Activated naive CD4-positive, alpha-beta T cell treated with anti-CD3 and anti-CD28 coated beads, Interleukin-2, amount 10 ng/mL, durations not matched to agents 7 days and 5 days (primary cell): ENCODE results near the gene RTTN.

ENCODE experiments used
- CTCF ChIA-PET: fragments of 350-600 bp; sonication (Branson Sonifier 250); formaldehyde crosslinking; loops from one replicate; lab custom pipeline; 2021; ENCODE audit warnings: antibody characterized with exemption; lab: Charles Lee
- DNase-seq: peaks from one replicate; pipeline ENCODE4 v3.0.0-alpha.2; 2020
- H3K27ac Mint-ChIP-seq: one replicate; pipeline ENCODE4 v1.8.0; 2021; ENCODE audit warnings: mild to moderate bottlenecking, moderate library complexity, mixed read lengths
- H3K27me3 Mint-ChIP-seq: one replicate; pipeline ENCODE4 v1.8.0; 2021; ENCODE audit warnings: mild to moderate bottlenecking, mixed read lengths
- H3K36me3 Mint-ChIP-seq: one replicate; pipeline ENCODE4 v1.8.0; 2021; ENCODE audit warnings: mixed read lengths
- H3K4me1 Mint-ChIP-seq: one replicate; pipeline ENCODE4 v1.8.0; 2021; ENCODE audit warnings: mixed read lengths
- H3K4me3 Mint-ChIP-seq: one replicate; pipeline ENCODE4 v1.8.0; 2021; ENCODE audit warnings: mild to moderate bottlenecking, moderate library complexity, mixed read lengths
- H3K9me3 Mint-ChIP-seq: one replicate; pipeline ENCODE4 v1.8.0; 2021; ENCODE audit warnings: mixed read lengths

RTTN gene

DNA sequence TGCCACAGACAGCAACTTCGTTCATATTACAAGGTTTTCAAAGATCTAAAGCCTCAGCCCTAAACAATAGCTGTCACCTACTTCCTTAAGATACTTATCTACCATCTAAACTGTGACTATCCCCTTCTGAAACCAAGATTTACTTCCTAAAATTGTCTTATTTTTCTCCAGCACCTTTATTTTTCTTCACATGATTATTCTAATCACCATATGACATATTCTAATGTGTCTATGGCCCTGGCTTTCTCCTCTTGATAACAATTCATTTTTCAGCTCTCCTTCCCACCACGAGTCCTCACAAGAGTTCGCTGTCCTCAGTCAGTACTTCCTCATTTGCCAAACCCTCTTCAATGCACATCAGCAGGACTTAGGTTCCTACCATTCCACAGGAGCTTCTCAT, 53.9 kb downstream of the RTTN start:
- H3K27me3 Mint-ChIP-seq = no peaks in the 10 kb centered on the region
- H3K4me1 Mint-ChIP-seq = peaks cover 8% of the 10 kb centered on the region
- H3K27ac Mint-ChIP-seq = no peak overlapping the region
- DNase-seq = no peak
- peaks cover 15% of the 10 kb centered on the region for H3K36me3 Mint-ChIP-seq
- H3K4me3 Mint-ChIP-seq = no peak overlapping the region
- CTCF ChIA-PET = no interaction called here
- H3K9me3 Mint-ChIP-seq = no peaks in the 10 kb centered on the region

DNA sequence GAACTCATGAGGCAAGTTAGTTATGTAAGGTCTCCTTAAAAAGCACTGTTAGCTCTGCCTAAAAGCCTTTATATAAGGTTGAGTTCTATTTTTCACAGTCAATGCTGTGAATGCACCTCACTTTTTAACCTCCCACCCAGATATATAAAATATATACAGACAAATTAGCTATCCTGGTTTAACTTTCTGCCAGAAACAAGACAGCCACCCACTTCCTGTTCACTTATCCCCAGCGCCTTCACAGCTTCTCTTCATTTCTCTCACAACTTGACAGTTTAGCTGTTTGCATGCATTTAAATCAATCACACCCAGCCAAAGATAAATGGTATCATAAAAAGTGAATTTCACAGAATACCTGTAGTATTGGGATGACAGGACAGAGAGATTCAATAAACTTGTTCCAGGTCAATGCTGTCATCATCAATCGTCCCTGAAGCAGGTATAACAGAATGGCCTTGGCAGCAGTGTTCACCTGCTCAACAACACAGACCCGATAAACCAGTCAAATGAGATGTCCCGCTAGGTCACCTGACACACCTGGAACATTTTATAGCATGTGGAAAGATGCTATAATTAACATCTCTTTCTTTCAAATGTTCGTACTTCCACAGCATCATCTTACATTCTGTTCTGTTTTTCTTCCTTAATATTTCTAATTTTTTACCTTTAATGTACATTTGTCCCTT, 55.7 kb downstream of the RTTN start:
- no peak for DNase-seq
- no peaks in the 10 kb centered on the region for H3K27me3 Mint-ChIP-seq
- peaks cover 8% of the 10 kb centered on the region for H3K4me1 Mint-ChIP-seq
- CTCF ChIA-PET = no interaction called here
- H3K4me3 Mint-ChIP-seq = no peak overlapping the region
- H3K9me3 Mint-ChIP-seq = no peaks in the 10 kb centered on the region
- H3K36me3 Mint-ChIP-seq = peaks cover 12% of the 10 kb centered on the region
- no peak overlapping the region for H3K27ac Mint-ChIP-seq

DNA sequence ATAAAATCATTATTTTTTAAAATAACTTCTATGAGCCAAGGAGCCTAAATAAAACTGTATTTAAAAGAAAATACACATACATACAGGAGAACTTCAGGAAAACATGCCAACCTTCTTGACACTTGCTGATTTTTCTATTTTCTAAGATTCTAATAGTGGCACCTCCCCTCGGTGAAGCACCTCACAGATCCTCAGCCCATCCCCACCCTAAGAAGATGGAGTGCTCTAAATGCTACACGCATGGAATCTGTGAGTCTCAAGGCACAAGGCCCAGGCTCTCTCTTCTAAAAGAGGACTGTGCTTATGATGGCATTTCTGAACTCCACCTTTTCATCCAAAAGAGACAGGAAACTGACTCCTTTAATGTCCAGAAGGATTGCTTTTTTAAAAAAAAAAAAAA, 56.3 kb downstream of the RTTN start:
- Mint-ChIP-seq H3K4me3 (no peak overlapping the region), H3K27ac (no peak overlapping the region), H3K4me1 (peaks cover 8% of the 10 kb centered on the region), H3K36me3 (peaks cover 15% of the 10 kb centered on the region), H3K9me3 (no peaks in the 10 kb centered on the region), H3K27me3 (no peaks in the 10 kb centered on the region)
- no peak for DNase-seq
- CTCF ChIA-PET = no interaction called here

GRCh38 chr18:70148039-70148938, 57.2 kb downstream of the RTTN start:
- Mint-ChIP-seq H3K4me3 (no peak overlapping the region), H3K36me3 (peaks cover 17% of the 10 kb centered on the region), H3K27me3 (no peaks in the 10 kb centered on the region), H3K9me3 (no peaks in the 10 kb centered on the region), H3K4me1 (peaks cover 8% of the 10 kb centered on the region), H3K27ac (no peak overlapping the region)
- CTCF ChIA-PET = no interaction called here
- no peak for DNase-seq

GRCh38 chr18:70146174-70146573, 59.3 kb downstream of the RTTN start:
- peaks cover 24% of the 10 kb centered on the region for H3K36me3 Mint-ChIP-seq
- H3K4me3 Mint-ChIP-seq = no peak overlapping the region
- H3K27me3 Mint-ChIP-seq = no peaks in the 10 kb centered on the region
- DNase-seq = no peak
- no peaks in the 10 kb centered on the region for H3K4me1 Mint-ChIP-seq
- CTCF ChIA-PET = no interaction called here
- H3K9me3 Mint-ChIP-seq = no peaks in the 10 kb centered on the region
- no peak overlapping the region for H3K27ac Mint-ChIP-seq

DNA sequence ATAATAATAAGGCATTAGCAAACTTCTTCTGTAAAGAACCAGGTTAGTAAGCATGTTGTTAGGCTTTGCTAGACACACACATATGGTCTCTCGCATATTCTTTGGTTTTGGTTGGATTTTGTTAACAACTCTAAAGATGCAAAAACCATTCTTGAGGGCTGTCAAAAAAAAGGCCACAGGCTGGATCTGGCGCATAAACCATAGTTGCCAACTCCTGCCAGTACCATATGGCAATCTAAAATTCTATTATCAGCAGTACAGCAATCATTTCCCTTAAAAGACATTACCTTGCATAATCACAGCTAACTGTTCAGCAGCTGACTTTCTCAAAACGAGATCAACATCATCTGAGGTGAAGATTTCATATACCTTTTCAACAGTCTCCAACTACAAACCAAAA, 63.5 kb downstream of the RTTN start:
- H3K4me1 Mint-ChIP-seq = no peaks in the 10 kb centered on the region

DNA sequence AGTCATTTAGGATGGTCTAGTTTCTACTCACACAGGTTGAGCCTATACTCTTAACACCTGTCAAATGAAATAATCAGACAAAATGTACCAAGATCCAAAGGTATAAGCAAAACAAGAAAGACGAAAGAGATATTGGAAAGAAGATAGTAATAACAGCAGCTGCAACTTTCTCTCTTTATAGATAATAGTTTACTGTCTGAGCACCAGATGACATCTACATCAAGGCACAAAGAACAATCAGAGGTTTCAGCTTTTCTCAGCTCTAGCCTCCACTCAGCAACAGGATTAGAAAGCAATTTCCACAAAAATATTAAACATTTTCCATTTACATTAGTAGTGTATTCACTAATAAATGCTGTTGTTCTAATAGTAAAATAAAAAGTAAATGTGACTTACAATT, 66.3 kb downstream of the RTTN start:
- H3K27me3 Mint-ChIP-seq = no peaks in the 10 kb centered on the region
- H3K27ac Mint-ChIP-seq = no peak overlapping the region
- peaks cover 25% of the 10 kb centered on the region for H3K36me3 Mint-ChIP-seq
- DNase-seq = no peak
- no peak overlapping the region for H3K4me3 Mint-ChIP-seq
- H3K4me1 Mint-ChIP-seq = no peaks in the 10 kb centered on the region
- CTCF ChIA-PET = no interaction called here
- H3K9me3 Mint-ChIP-seq = no peaks in the 10 kb centered on the region

More for the DNA sequence above, 63.5 kb downstream of the RTTN start:
- Mint-ChIP-seq H3K36me3 (peaks cover 27% of the 10 kb centered on the region), H3K27me3 (no peaks in the 10 kb centered on the region), H3K27ac (no peak overlapping the region), H3K4me3 (no peak overlapping the region), H3K9me3 (no peaks in the 10 kb centered on the region)
- no peak for DNase-seq
- CTCF ChIA-PET = no interaction called here

DNA sequence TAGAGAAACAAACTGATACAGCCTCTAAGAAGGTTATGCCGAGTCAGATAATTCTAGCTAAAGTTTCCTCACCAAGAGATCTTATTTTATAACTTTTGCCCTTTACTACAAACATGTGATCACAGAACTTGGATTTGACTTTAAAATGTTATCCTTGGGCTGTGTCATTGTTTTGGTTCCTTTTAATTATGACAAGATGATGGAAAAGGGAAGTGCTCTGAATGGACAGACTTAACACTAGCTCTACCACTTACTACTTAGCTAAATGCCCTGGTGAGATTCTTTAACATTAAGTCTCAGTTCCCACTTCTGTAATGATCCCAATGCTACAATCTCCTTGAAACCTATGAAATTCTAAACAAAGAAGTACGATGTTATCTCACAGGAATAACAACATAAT, 69.9 kb downstream of the RTTN start:
- H3K9me3 Mint-ChIP-seq = no peaks in the 10 kb centered on the region
- no peaks in the 10 kb centered on the region for H3K27me3 Mint-ChIP-seq
- no peaks in the 10 kb centered on the region for H3K4me1 Mint-ChIP-seq
- H3K36me3 Mint-ChIP-seq = peaks cover 18% of the 10 kb centered on the region
- CTCF ChIA-PET = no interaction called here
- no peak overlapping the region for H3K27ac Mint-ChIP-seq
- DNase-seq = no peak
- H3K4me3 Mint-ChIP-seq = no peak overlapping the region

DNA sequence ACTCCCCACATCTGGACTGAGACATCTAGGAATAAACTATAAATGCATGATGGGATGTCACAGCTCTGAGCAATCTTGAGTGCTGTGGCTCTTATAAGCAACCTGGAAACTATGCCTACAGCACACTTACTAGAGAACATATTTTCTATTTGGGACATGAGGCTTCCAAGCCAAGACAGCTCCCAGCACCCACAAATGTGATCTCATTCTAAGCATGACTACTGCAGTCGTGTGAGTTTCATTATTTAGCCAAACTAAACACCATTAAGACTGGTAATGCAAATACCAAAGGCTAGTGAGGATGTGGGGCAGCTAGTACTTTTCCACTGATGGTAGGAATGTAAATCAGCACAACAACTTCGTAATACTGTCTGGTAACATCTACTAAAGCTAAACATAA, 72.5 kb downstream of the RTTN start:
- CTCF ChIA-PET = no interaction called here

DNA sequence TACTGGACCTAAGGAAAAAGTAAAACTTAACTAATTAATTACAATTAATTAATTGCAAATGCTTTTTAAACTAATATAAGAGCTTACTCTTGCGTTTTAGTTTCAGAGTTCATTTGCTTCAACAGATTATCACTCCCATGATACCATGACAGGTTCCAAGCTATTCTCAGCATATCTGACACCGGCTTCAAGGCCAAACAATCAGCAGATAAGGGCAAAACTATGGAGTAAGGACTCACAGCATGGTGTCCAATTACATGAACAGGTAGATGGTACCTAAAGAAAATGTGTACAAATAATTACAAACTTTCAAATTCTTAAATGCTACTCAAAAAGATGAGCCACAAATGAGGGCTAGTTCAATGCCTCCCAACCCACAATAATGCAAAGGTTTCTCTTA, 77.2 kb downstream of the RTTN start:
- CTCF ChIA-PET = no interaction called here
- H3K36me3 Mint-ChIP-seq = peaks cover 18% of the 10 kb centered on the region

More for the DNA sequence above, 72.5 kb downstream of the RTTN start:
- no peaks in the 10 kb centered on the region for H3K4me1 Mint-ChIP-seq
- no peak overlapping the region for H3K27ac Mint-ChIP-seq
- no peak overlapping the region for H3K4me3 Mint-ChIP-seq
- H3K36me3 Mint-ChIP-seq = peaks cover 26% of the 10 kb centered on the region
- no peak for DNase-seq
- no peaks in the 10 kb centered on the region for H3K27me3 Mint-ChIP-seq
- H3K9me3 Mint-ChIP-seq = no peaks in the 10 kb centered on the region

DNA sequence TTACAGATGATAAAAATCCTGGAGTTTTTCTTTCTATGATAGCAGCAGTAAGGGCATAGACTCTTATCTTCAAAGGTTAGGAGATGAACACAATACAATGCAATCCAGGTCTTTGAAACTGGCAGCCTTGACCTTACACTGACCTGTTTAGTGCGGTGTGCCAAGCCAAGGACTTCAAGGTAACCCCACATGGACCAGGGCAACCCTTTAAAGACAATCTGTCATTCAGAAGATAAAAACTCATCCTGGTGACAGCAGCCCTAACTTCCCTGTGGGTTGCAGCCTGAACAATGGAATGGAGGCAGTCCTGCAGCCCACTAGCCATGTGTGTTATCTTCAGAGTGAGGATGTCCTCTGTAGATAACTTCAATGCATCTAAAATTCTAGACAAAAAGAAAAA, 78.1 kb downstream of the RTTN start:
- Mint-ChIP-seq H3K9me3 (no peaks in the 10 kb centered on the region), H3K4me3 (no peak overlapping the region), H3K36me3 (peaks cover 17% of the 10 kb centered on the region), H3K27me3 (no peaks in the 10 kb centered on the region), H3K27ac (no peak overlapping the region), H3K4me1 (no peaks in the 10 kb centered on the region)
- CTCF ChIA-PET = no interaction called here
- no peak for DNase-seq

More for the DNA sequence above, 77.2 kb downstream of the RTTN start:
- H3K4me1 Mint-ChIP-seq = no peaks in the 10 kb centered on the region
- no peaks in the 10 kb centered on the region for H3K27me3 Mint-ChIP-seq
- H3K27ac Mint-ChIP-seq = no peak overlapping the region
- H3K4me3 Mint-ChIP-seq = no peak overlapping the region
- DNase-seq = no peak
- no peaks in the 10 kb centered on the region for H3K9me3 Mint-ChIP-seq

DNA sequence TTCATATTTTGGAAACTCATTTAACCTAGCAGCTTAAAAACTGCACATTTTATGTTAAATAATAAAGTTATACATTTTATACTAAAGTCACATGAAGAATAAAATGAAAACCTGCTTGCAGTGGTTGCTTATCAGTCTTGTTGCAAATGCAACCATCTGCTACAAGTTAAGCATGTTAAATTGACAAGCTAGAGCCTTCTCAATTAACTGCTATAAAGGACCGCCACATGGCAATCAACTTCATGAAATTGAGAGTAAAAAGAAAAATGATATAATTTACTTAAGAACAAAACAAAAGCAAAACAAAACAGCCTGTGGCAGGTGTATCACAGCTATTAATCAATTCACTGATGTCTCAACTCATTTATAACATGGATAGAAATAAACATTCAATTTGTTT, 78.7 kb downstream of the RTTN start:
- DNase-seq = no peak
- H3K4me3 Mint-ChIP-seq = no peak overlapping the region
- H3K4me1 Mint-ChIP-seq = no peaks in the 10 kb centered on the region
- H3K27me3 Mint-ChIP-seq = no peaks in the 10 kb centered on the region
- H3K27ac Mint-ChIP-seq = no peak overlapping the region
- H3K36me3 Mint-ChIP-seq = peaks cover 17% of the 10 kb centered on the region
- CTCF ChIA-PET = interaction anchor here (0.7 kb wide), 1 partner anchor 969 kb away, joined by 3 read pairs; no protein-coding TSS in a partner anchor
- no peaks in the 10 kb centered on the region for H3K9me3 Mint-ChIP-seq

DNA sequence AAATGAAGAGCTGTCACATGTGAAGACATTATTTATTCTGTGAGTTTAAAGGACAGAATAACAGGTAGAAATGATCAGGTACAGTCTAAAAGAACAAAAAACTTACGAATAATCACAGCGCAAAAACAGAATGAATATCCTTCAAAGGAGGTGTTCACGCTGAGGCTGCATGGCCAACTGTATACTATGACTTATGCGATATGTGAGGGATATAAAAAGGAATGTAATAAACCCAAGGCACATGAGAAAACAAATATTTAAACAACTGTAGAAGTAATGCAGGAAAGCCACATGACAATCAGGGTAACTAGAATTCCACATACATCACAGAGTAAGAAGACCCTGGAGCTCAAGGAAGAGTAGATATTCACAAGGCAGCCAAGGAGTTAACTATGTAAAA, 81.3 kb downstream of the RTTN start:
- no peaks in the 10 kb centered on the region for H3K4me1 Mint-ChIP-seq
- no peak overlapping the region for H3K4me3 Mint-ChIP-seq
- H3K9me3 Mint-ChIP-seq = no peaks in the 10 kb centered on the region
- peaks cover 16% of the 10 kb centered on the region for H3K36me3 Mint-ChIP-seq
- CTCF ChIA-PET = interaction anchor here (1.8 kb wide), 1 partner anchor 71 kb away, joined by 4 read pairs; no protein-coding TSS in a partner anchor
- H3K27me3 Mint-ChIP-seq = no peaks in the 10 kb centered on the region
- no peak for DNase-seq
- H3K27ac Mint-ChIP-seq = no peak overlapping the region

GRCh38 chr18:70121842-70122241, 83.6 kb downstream of the RTTN start:
- Mint-ChIP-seq H3K36me3 (peaks cover 25% of the 10 kb centered on the region), H3K9me3 (no peaks in the 10 kb centered on the region), H3K4me3 (no peak overlapping the region), H3K27me3 (no peaks in the 10 kb centered on the region), H3K27ac (peak overlapping the region; percentile 9), H3K4me1 (no peaks in the 10 kb centered on the region)
- CTCF ChIA-PET = no interaction called here
- DNase-seq = no peak

DNA sequence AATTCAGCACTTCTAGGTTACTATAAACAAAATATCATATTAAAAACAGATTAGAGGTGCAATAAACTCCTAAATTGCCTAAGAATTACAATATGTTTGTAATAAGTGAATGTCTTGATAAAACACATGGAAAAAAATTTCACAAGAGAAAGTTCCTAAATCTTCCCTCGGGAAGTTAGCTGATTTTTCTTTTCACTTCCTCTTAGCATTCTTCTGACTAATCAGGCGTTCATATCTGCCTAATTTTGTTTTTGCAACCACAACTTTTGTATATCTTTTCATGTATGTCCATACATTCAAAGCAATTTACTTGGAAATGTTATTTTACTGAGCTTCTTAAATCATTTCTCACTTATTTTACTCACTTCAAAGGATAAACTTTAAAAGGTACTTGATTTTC, 88.5 kb downstream of the RTTN start:
- H3K27me3 Mint-ChIP-seq = no peaks in the 10 kb centered on the region
- H3K36me3 Mint-ChIP-seq = peaks cover 30% of the 10 kb centered on the region
- no peak for DNase-seq
- H3K4me1 Mint-ChIP-seq = no peaks in the 10 kb centered on the region
- H3K9me3 Mint-ChIP-seq = no peaks in the 10 kb centered on the region
- no peak overlapping the region for H3K27ac Mint-ChIP-seq
- no peak overlapping the region for H3K4me3 Mint-ChIP-seq
- CTCF ChIA-PET = no interaction called here
